HEK293 (cell line): ENCODE measurements around the gene JPH4.

Experiments used
- CTCF ChIP-seq: fragments of 450-650 bp; formaldehyde crosslinking; IDR thresholded peaks from 2 replicates; pipeline ENCODE4 v1.5.1; 2016; ENCODE audit warnings: missing biosample characterization, missing genetic modification characterization
- ZFP3 ChIP-seq: fragments of 450-650 bp; formaldehyde crosslinking; IDR thresholded peaks from 2 replicates; pipeline ENCODE4 v1.5.1; 2016; ENCODE audit warnings: low read depth, missing biosample characterization, missing genetic modification characterization
- ZNF670 ChIP-seq: fragments of 450-650 bp; formaldehyde crosslinking; IDR thresholded peaks from 2 replicates; pipeline ENCODE4 v1.5.1; 2016; ENCODE audit warnings: missing biosample characterization, missing genetic modification characterization, low read depth
- ZNF792 ChIP-seq: fragments of 450-650 bp; formaldehyde crosslinking; IDR thresholded peaks from 2 replicates; pipeline ENCODE4 v1.5.1; 2016; ENCODE audit warnings: missing biosample characterization, missing genetic modification characterization

DNA sequence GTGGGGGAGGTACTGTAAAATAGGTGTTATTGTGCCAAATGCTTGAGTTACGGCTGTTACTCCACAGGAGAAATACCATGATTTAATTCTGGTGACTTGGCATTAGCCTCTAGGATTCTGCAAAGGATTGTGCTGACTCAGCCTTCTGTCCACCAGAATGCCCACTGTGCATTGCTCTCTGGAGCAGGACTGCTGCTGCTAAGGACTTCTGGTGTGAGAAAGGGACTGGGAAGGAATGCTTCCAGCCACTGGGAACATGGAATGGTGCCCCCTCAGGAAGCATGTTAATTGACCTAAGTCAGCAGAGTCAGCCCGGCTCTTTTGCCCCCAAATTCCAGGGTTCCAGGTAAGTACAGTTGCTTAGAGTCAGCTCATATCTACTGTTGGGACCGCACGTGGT lies 59.9 kb downstream of the JPH4 start:
- TF ChIP-seq ZNF670 (tag by site-specific recombination) (no peak), CTCF (tag by site-specific recombination) (no peak), ZFP3 (tag by site-specific recombination) (no peak), ZNF792 (tag by site-specific recombination) (no peak)
